Smooth muscle cell (in vitro differentiated cells): ENCODE measurements around the gene CRHR1. TPM values are rescaled to one million over a fixed set of nuclear protein-coding genes. Genes with fewer than 3 reads are reported as not detected.
"Not testable (repeated sequence)": the region's sequence is repeated elsewhere in the genome, so short reads cannot be mapped to it uniquely, and the experiment has no call there.

ENCODE experiments used
- DNase-seq: peaks from one replicate; lab custom pipeline; 2025; ENCODE audit not compliant: unreplicated experiment; lab: John Stamatoyannopoulos, UW
- H2AFZ ChIP-seq: fragments of 200-600 bp; sonication (generic); 2 replicates; pipeline ENCODE4 v1.6.0; 2016; ENCODE audit warnings: antibody characterized with exemption, low read depth, mild to moderate bottlenecking
- H3F3A ChIP-seq: fragments of 200-600 bp; sonication (generic); 2 replicates; pipeline ENCODE4 v1.6.0; 2017; ENCODE audit warnings: antibody characterized with exemption, low read depth
- H3K27ac ChIP-seq: fragments of 200-600 bp; sonication (generic); 2 replicates; pipeline ENCODE4 v1.5.1; 2016; ENCODE audit warnings: low read depth, mild to moderate bottlenecking
- H3K27me3 ChIP-seq: fragments of 200-600 bp; sonication (generic); 2 replicates; pipeline ENCODE4 v1.6.1; 2016; ENCODE audit warnings: low read depth, mild to moderate bottlenecking
- H3K36me3 ChIP-seq: fragments of 200-600 bp; sonication (generic); 2 replicates; pipeline ENCODE4 v1.5.1; 2016; ENCODE audit warnings: low read depth
- H3K4me1 ChIP-seq: fragments of 200-600 bp; sonication (generic); 2 replicates; pipeline ENCODE4 v1.5.1; 2016; ENCODE audit warnings: low read depth
- H3K4me2 ChIP-seq: fragments of 200-600 bp; sonication (generic); 2 replicates; pipeline ENCODE4 v1.6.0; 2016; ENCODE audit warnings: mild to moderate bottlenecking
- H3K4me3 ChIP-seq: fragments of 200-600 bp; sonication (generic); 2 replicates; pipeline ENCODE4 v1.5.1; 2016; ENCODE audit warnings: mild to moderate bottlenecking
- H3K79me2 ChIP-seq: fragments of 200-600 bp; sonication (generic); 2 replicates; pipeline ENCODE4 v1.6.0; 2016; ENCODE audit warnings: low read depth, mild to moderate bottlenecking
- H3K9ac ChIP-seq: fragments of 200-600 bp; sonication (generic); 2 replicates; pipeline ENCODE4 v1.6.0; 2016; ENCODE audit warnings: low read depth
- H3K9me3 ChIP-seq: fragments of 200-600 bp; sonication (generic); replicated peaks from 2 replicates; pipeline ENCODE4 v1.5.1; 2016; ENCODE audit warnings: low read depth
- H4K20me1 ChIP-seq: fragments of 200-600 bp; sonication (generic); 2 replicates; pipeline ENCODE4 v1.6.0; 2016; ENCODE audit warnings: low read depth
- CTCF ChIP-seq: fragments of 200-600 bp; sonication (generic); IDR thresholded peaks from 2 replicates; pipeline ENCODE4 v1.5.1; 2017; ENCODE audit warnings: borderline replicate concordance, mild to moderate bottlenecking, antibody characterized with exemption; ENCODE audit not compliant: insufficient read depth, poor library complexity, severe bottlenecking
- WGBS: methylation state at CpG from one replicate; pipeline ENCODE4 v1.1.7; 2016; ENCODE audit warnings: low lambda C conversion rate; 5-methylcytosine and 5-hydroxymethylcytosine counted together
- polyA plus RNA-seq: library from polyadenylated mRNA; unstranded; fragments of >200 nt; fragmentation: Nextera tagmentation; extraction: Ambion mirVana; gene quantifications from 2 replicates; pipeline ENCODE4 v1.2.1, GENCODE V29; 2016
- total RNA-seq: library from RNA; depleted of rRNA; stranded (reverse); fragments of >200 nt; gene quantifications from 2 replicates; pipeline ENCODE4 v1.2.3, GENCODE V29; 2014

CRHR1 gene
- total and polyA plus RNA-seq, 2 experiments from 2014 or later = 0.09 TPM; not detected in 1

GRCh38 chr17:45854209-45854608, 70.1 kb downstream of the CRHR1 start:
- Histone ChIP-seq H3K9me3 (no peaks in the 10 kb centered on the region), H3K79me2 (no peaks in the 10 kb centered on the region), H3K27me3 (peaks cover 7% of the 10 kb centered on the region), H3F3A (no peaks in the 10 kb centered on the region), H3K4me1 (no peaks in the 10 kb centered on the region), H3K9ac (no peak overlapping the region), H3K4me2 (no peak overlapping the region), H3K4me3 (no peak overlapping the region), H2AFZ (no peak overlapping the region), H3K27ac (no peak overlapping the region), H4K20me1 (no peaks in the 10 kb centered on the region), H3K36me3 (no peaks in the 10 kb centered on the region)
- DNase-seq = no peak
- WGBS = 87% methylated on average over 9 of the region's 9 CpGs
- TF ChIP-seq CTCF = no peak

- Histone ChIP-seq H3K9ac (no peak overlapping the region), H3K4me2 (no peak overlapping the region), H3F3A (no peaks in the 10 kb centered on the region), H2AFZ (no peak overlapping the region), H4K20me1 (no peaks in the 10 kb centered on the region), H3K79me2 (no peaks in the 10 kb centered on the region), H3K27ac (no peak overlapping the region), H3K4me3 (no peak overlapping the region), H3K36me3 (no peaks in the 10 kb centered on the region), H3K4me1 (no peaks in the 10 kb centered on the region), H3K9me3 (no peaks in the 10 kb centered on the region), H3K27me3 (peaks cover 7% of the 10 kb centered on the region)
- DNase-seq = no peak
- WGBS = 62% methylated on average over 2 of the region's 2 CpGs
- no peak for TF ChIP-seq CTCF
Measured at GRCh38 chr17:45855691-45856336, 71.7 kb downstream of the CRHR1 start.

- H2AFZ ChIP-seq = no peak overlapping the region
- H4K20me1 ChIP-seq = no peaks in the 10 kb centered on the region
- no peak overlapping the region for H3K9ac ChIP-seq
- TF ChIP-seq CTCF = no peak
- no peak overlapping the region for H3K27ac ChIP-seq
- no peak overlapping the region for H3K4me3 ChIP-seq
- 49% methylated on average over 10 of the region's 10 CpGs for WGBS
- no peaks in the 10 kb centered on the region for H3K36me3 ChIP-seq
- H3K79me2 ChIP-seq = no peaks in the 10 kb centered on the region
- H3F3A ChIP-seq = no peaks in the 10 kb centered on the region
- no peaks in the 10 kb centered on the region for H3K9me3 ChIP-seq
- peak; percentile 6 for DNase-seq
- H3K4me2 ChIP-seq = no peak overlapping the region
- H3K27me3 ChIP-seq = peaks cover 3% of the 10 kb centered on the region
- H3K4me1 ChIP-seq = no peaks in the 10 kb centered on the region
Measured at GRCh38 chr17:45857977-45858708, 74.0 kb downstream of the CRHR1 start.

GRCh38 chr17:45861165-45861564, 77.0 kb downstream of the CRHR1 start:
- Histone ChIP-seq H3K27ac (no peak overlapping the region), H3K79me2 (no peaks in the 10 kb centered on the region), H4K20me1 (no peaks in the 10 kb centered on the region), H3K4me3 (no peak overlapping the region), H3F3A (no peaks in the 10 kb centered on the region), H3K27me3 (peaks cover 6% of the 10 kb centered on the region), H3K4me1 (no peaks in the 10 kb centered on the region), H3K9me3 (no peaks in the 10 kb centered on the region), H3K36me3 (no peaks in the 10 kb centered on the region), H3K9ac (no peak overlapping the region), H3K4me2 (no peak overlapping the region), H2AFZ (no peak overlapping the region)
- no peak for DNase-seq
- TF ChIP-seq CTCF = no peak
- 84% methylated on average over 7 of the region's 7 CpGs for WGBS

- H3K9me3 ChIP-seq, H3K4me1 ChIP-seq, DNase-seq, H3K9ac ChIP-seq, H3K36me3 ChIP-seq, H3F3A ChIP-seq, H4K20me1 ChIP-seq, H3K27me3 ChIP-seq, H3K27ac ChIP-seq, H3K4me2 ChIP-seq, H3K4me3 ChIP-seq, H2AFZ ChIP-seq, H3K79me2 ChIP-seq: not testable (repeated sequence)
- 81% methylated on average over 9 of the region's 9 CpGs for WGBS
Measured at GRCh38 chr17:45862127-45862526, 78.0 kb downstream of the CRHR1 start.
